Measurements from ENCODE around the gene RUFY4.

- TF ChIP-seq CTCF (IDR thresholded peaks at IDR 0.05 in 8 of 11, conservative IDR thresholded peaks at IDR 0.05 in 3 of 11) (no peak), POLR2A (IDR thresholded peaks at IDR 0.05) (no peak), POLR2AphosphoS5 (IDR thresholded peaks at IDR 0.05) (no peak)
Measured at GRCh38 chr2:218030409-218031195, 38.5 kb upstream of the RUFY4 start.

Measured in spleen (tissue), 7 donors.